Measurements from ENCODE around the gene ST6GALNAC3. TPM values are rescaled to one million over a fixed set of nuclear protein-coding genes. Genes with fewer than 3 reads are reported as not detected.

ST6GALNAC3 gene
- total RNA-seq, 1 donor from 2014 or later: 0.26 TPM

GRCh38 chr1:76343356-76343755 is 268.8 kb downstream of the ST6GALNAC3 start:
- Histone ChIP-seq H3K27me3 (ENCODE audit: control insufficient read depth, insufficient read depth, low read length) (no peaks in the 10 kb centered on the region), H3K36me3 (ENCODE audit: control insufficient read depth, insufficient read depth, low read length) (no peaks in the 10 kb centered on the region), H3K4me3 (ENCODE audit: low read depth, low read length) (no peak overlapping the region)
- DNase-seq (ENCODE audit: low read depth) (no peak), FAIRE-seq (no peak)
- no peak for TF ChIP-seq CTCF (IDR thresholded peaks at IDR 0.05; ENCODE audit: insufficient read depth, low read length, severe bottlenecking)

- no peak for DNase-seq (ENCODE audit: low read depth)
- H3K36me3 ChIP-seq (ENCODE audit: control insufficient read depth, insufficient read depth, low read length): no peaks in the 10 kb centered on the region
- H3K4me3 ChIP-seq (ENCODE audit: low read depth, low read length): no peak overlapping the region
- H3K27me3 ChIP-seq (ENCODE audit: control insufficient read depth, insufficient read depth, low read length): no peaks in the 10 kb centered on the region
- no peak for TF ChIP-seq CTCF (IDR thresholded peaks at IDR 0.05; ENCODE audit: insufficient read depth, low read length, severe bottlenecking)
- no peak for FAIRE-seq
These were observed 277.1 kb downstream of the ST6GALNAC3 start for GRCh38 chr1:76351655-76352054.

- TF ChIP-seq CTCF (IDR thresholded peaks at IDR 0.05; ENCODE audit: insufficient read depth, low read length, severe bottlenecking): no peak
- no peak for FAIRE-seq
- Histone ChIP-seq H3K4me3 (ENCODE audit: low read depth, low read length) (no peak overlapping the region), H3K36me3 (ENCODE audit: control insufficient read depth, insufficient read depth, low read length) (no peaks in the 10 kb centered on the region), H3K27me3 (ENCODE audit: control insufficient read depth, insufficient read depth, low read length) (no peaks in the 10 kb centered on the region)
- no peak for DNase-seq (ENCODE audit: low read depth)
These were observed 278.3 kb downstream of the ST6GALNAC3 start for GRCh38 chr1:76352741-76353435.

GRCh38 chr1:76354236-76354635 is 279.7 kb downstream of the ST6GALNAC3 start:
- no peak for TF ChIP-seq CTCF (IDR thresholded peaks at IDR 0.05; ENCODE audit: insufficient read depth, low read length, severe bottlenecking)
- Histone ChIP-seq H3K4me3 (ENCODE audit: low read depth, low read length) (no peak overlapping the region), H3K27me3 (ENCODE audit: control insufficient read depth, insufficient read depth, low read length) (no peaks in the 10 kb centered on the region), H3K36me3 (ENCODE audit: control insufficient read depth, insufficient read depth, low read length) (no peaks in the 10 kb centered on the region)
- FAIRE-seq (no peak), DNase-seq (ENCODE audit: low read depth) (no peak)

GRCh38 chr1:76366726-76367125 is 292.2 kb downstream of the ST6GALNAC3 start:
- Histone ChIP-seq H3K4me3 (ENCODE audit: low read depth, low read length) (no peak overlapping the region), H3K27me3 (ENCODE audit: control insufficient read depth, insufficient read depth, low read length) (no peaks in the 10 kb centered on the region), H3K36me3 (ENCODE audit: control insufficient read depth, insufficient read depth, low read length) (no peaks in the 10 kb centered on the region)
- FAIRE-seq (no peak), DNase-seq (ENCODE audit: low read depth) (no peak)
- no peak for TF ChIP-seq CTCF (IDR thresholded peaks at IDR 0.05; ENCODE audit: insufficient read depth, low read length, severe bottlenecking)

- FAIRE-seq (no peak), DNase-seq (ENCODE audit: low read depth) (no peak)
- H3K27me3 ChIP-seq (ENCODE audit: control insufficient read depth, insufficient read depth, low read length): no peaks in the 10 kb centered on the region
- H3K4me3 ChIP-seq (ENCODE audit: low read depth, low read length): no peak overlapping the region
- TF ChIP-seq CTCF (IDR thresholded peaks at IDR 0.05; ENCODE audit: insufficient read depth, low read length, severe bottlenecking): no peak
- H3K36me3 ChIP-seq (ENCODE audit: control insufficient read depth, insufficient read depth, low read length): no peaks in the 10 kb centered on the region
These were observed 297.4 kb downstream of the ST6GALNAC3 start for GRCh38 chr1:76371941-76372340.

Measured in bronchial epithelial cell (primary cell).